K562 (cell line): ENCODE data around the gene LRRC19. TPM values are rescaled to one million over a fixed set of nuclear protein-coding genes. Genes with fewer than 3 reads are reported as not detected.
A peak's percentile ranks its signal among the peaks of the same experiment; 100 is the strongest.

ENCODE experiments used
- ATAC-seq: fragments of 200-7000 bp; cut with Tn5 transposase; 3 replicates; pipeline ENCODE4 v1.9.1; 2020; ENCODE audit warnings: moderate library complexity
- BruUV-seq: library from RNA; stranded (reverse); fragments of 400-500 nt; replicated peaks from 2 replicates; lab custom pipeline; 2021; lab: Mats Ljungman, UMichigan
- CTCF ChIA-PET: fragments of 300-600 bp; formaldehyde crosslinking; extraction: SDS; loops from one replicate; lab custom pipeline; 2021; ENCODE audit warnings: low intra/inter-chr PET ratio; lab: Yijun Ruan, JAX
- POLR2A ChIA-PET: fragments of 300-600, 350-650 bp; sonication (Branson Sonifier 250); formaldehyde crosslinking; extraction: SDS; loops from one replicate; lab custom pipeline; 2021; ENCODE audit warnings: antibody characterized with exemption, inconsistent platforms; lab: Yijun Ruan, JAX
- DNase-seq, 4 experiments: peaks; one replicate each; pipeline versions ENCODE4 v3.0.0 to v3.0.0-alpha.2; 2011 to 2018; ENCODE audit warnings: low spot score in 3 of 4, mixed read lengths in 3 of 4; ENCODE audit errors: extremely low read depth in 1 of 4
- FAIRE-seq: peaks from 2 replicates; lab custom pipeline; 2011; peaks lifted over from hg19 to GRCh38; lab: Jason Lieb, UNC
- H2AFZ ChIP-seq: 2 replicates; pipeline ENCODE4 v1.6.0; 2011; ENCODE audit warnings: low read depth, low read length, control low read depth, inconsistent platforms
- H3K27ac ChIP-seq: fragments of 200-600 bp; 3 replicates; pipeline ENCODE4 v1.8.0; 2011; ENCODE audit warnings: low read depth, mild to moderate bottlenecking, control low read depth, inconsistent platforms, low read length, moderate library complexity, mixed read lengths; ENCODE audit errors: extremely low read depth
- H3K27me3 ChIP-seq, 2 experiments: fragments of 300-600 bp in 1 of 2; 2 replicates in 1 of 2; 3 replicates in 1 of 2; pipeline versions ENCODE4 v1.6.0 to v1.8.0; 2011; ENCODE audit warnings: inconsistent platforms in 2 of 2, low read length in 2 of 2, mild to moderate bottlenecking in 1 of 2, mixed read lengths in 1 of 2, moderate library complexity in 1 of 2; ENCODE audit not compliant: control insufficient read depth in 2 of 2, insufficient read depth in 2 of 2
- H3K36me3 ChIP-seq: fragments of 300-600 bp; 3 replicates; pipeline ENCODE4 v1.8.0; 2011; ENCODE audit warnings: mild to moderate bottlenecking, low read length, inconsistent platforms; ENCODE audit not compliant: control insufficient read depth, insufficient read depth
- H3K4me1 ChIP-seq, 2 experiments: fragments of 200-600 bp in 1 of 2; replicated peaks in 1 of 2; 2 replicates in 1 of 2; 3 replicates in 1 of 2; pipeline versions ENCODE4 v1.5.1 to v1.8.0; 2011; ENCODE audit warnings: inconsistent platforms in 2 of 2, low read length in 2 of 2, mild to moderate bottlenecking in 1 of 2, mixed read lengths in 1 of 2, moderate library complexity in 1 of 2; ENCODE audit not compliant: control insufficient read depth in 2 of 2, insufficient read depth in 2 of 2
- H3K4me2 ChIP-seq: 2 replicates; pipeline ENCODE4 v1.6.1; 2011; ENCODE audit warnings: low read length, control low read depth, inconsistent platforms, mixed read lengths; ENCODE audit not compliant: insufficient read depth
- H3K4me3 ChIP-seq: fragments of 200-600 bp; sonication (generic), shearing (Covaris generic); 2 replicates; pipeline ENCODE4 v1.5.1; 2016; ENCODE audit warnings: control low read depth, inconsistent platforms
- H3K79me2 ChIP-seq: fragments of 200-600 bp; 3 replicates; pipeline ENCODE4 v1.8.0; 2011; ENCODE audit warnings: low read length, inconsistent platforms; ENCODE audit not compliant: control insufficient read depth, insufficient read depth
- H3K9ac ChIP-seq, 2 experiments: 2 replicates each; pipeline versions ENCODE4 v1.6.0 to v1.6.1; 2011; ENCODE audit warnings: low read depth in 2 of 2, low read length in 2 of 2, control low read depth in 1 of 2, inconsistent platforms in 1 of 2, mild to moderate bottlenecking in 1 of 2, mixed read lengths in 1 of 2; ENCODE audit not compliant: insufficient read depth in 1 of 2
- H3K9me1 ChIP-seq: one replicate; pipeline ENCODE4 v1.6.0; 2011; ENCODE audit warnings: inconsistent platforms, mild to moderate bottlenecking, low read length, moderate library complexity; ENCODE audit not compliant: control insufficient read depth, insufficient read depth
- H3K9me3 ChIP-seq: replicated peaks from 2 replicates; pipeline ENCODE4 v1.5.1; 2011; ENCODE audit warnings: low read depth, low read length, inconsistent platforms; ENCODE audit not compliant: control insufficient read depth, insufficient read depth
- H4K20me1 ChIP-seq: replicated peaks from 2 replicates; pipeline ENCODE4 v1.6.1; 2011; ENCODE audit warnings: low read length, inconsistent platforms, mixed read lengths; ENCODE audit not compliant: control insufficient read depth, insufficient read depth
- CHAMP1 ChIP-seq: fragments of 450-650 bp; IDR thresholded peaks from 2 replicates; pipeline ENCODE4 v1.6.1; 2016; ENCODE audit warnings: mild to moderate bottlenecking
- DIDO1 ChIP-seq: fragments of 450-650 bp; IDR thresholded peaks from 2 replicates; pipeline ENCODE4 v1.6.1; 2016; ENCODE audit warnings: low read depth, missing biosample characterization, missing genetic modification characterization
- EZH2 ChIP-seq: IDR thresholded peaks from 2 replicates; pipeline ENCODE4 v1.6.1; 2012; ENCODE audit warnings: low read depth, mild to moderate bottlenecking, inconsistent platforms, low read length, borderline replicate concordance
- GABPA ChIP-seq: fragments of 200-800 bp; sonication (Bioruptor generic); conservative IDR thresholded peaks from 2 replicates; pipeline ENCODE4 v1.6.1; 2016; ENCODE audit warnings: low read depth, missing genetic modification characterization, missing compliant biosample characterization
- NELFE ChIP-seq: IDR thresholded peaks from 2 replicates; pipeline ENCODE4 v1.6.1; 2011; ENCODE audit warnings: mild to moderate bottlenecking; ENCODE audit not compliant: insufficient read depth, insufficient read length
- PHB2 ChIP-seq: fragments of 450-650 bp; IDR thresholded peaks from 2 replicates; pipeline ENCODE4 v1.6.1; 2017; ENCODE audit warnings: low read depth
- PRDM10 ChIP-seq: fragments of 450-650 bp; IDR thresholded peaks from 2 replicates; pipeline ENCODE4 v1.6.1; 2018; ENCODE audit not compliant: partially characterized antibody
- SRSF9 ChIP-seq: fragments of 200-400 bp; formaldehyde crosslinking; IDR thresholded peaks from 2 replicates; pipeline ENCODE4 v1.6.1; 2017; ENCODE audit warnings: low read depth, low read length, borderline replicate concordance
- ZBTB34 ChIP-seq: fragments of 250-450 bp; sonication (Bioruptor Pico); IDR thresholded peaks from 2 replicates; pipeline ENCODE4 v1.8.0; 2021; ENCODE audit warnings: mild to moderate bottlenecking, moderate library complexity
- ZNF212 ChIP-seq: fragments of 450-650 bp; formaldehyde crosslinking; IDR thresholded peaks from 2 replicates; pipeline ENCODE4 v1.4.0; 2020; ENCODE audit warnings: mild to moderate bottlenecking
- ZNF639 ChIP-seq, 2 experiments: fragments of 200-800 bp in 1 of 2; sonication (Bioruptor generic) in 1 of 2; sonication (generic) in 1 of 2; formaldehyde crosslinking in 1 of 2; IDR thresholded peaks in 1 of 2; conservative IDR thresholded peaks in 1 of 2; 2 replicates each; pipeline versions ENCODE4 v1.5.0 to v1.6.1; 2016 to 2020; ENCODE audit warnings: missing compliant biosample characterization in 1 of 2, missing genetic modification characterization in 1 of 2, missing genetic modification reagents in 1 of 2
- WGBS: fragments of 100-300 bp; shearing (Covaris generic); methylation state at CpG from one replicate; pipeline ENCODE4 v1.1.6; 2016; ENCODE audit warnings: low coverage, mixed read lengths; ENCODE audit not compliant: insufficient coverage; ENCODE audit errors: missing lambda C conversion rate; 5-methylcytosine and 5-hydroxymethylcytosine counted together
- in situ Hi-C: fragments of 300-500 bp; cut with MboI; formaldehyde crosslinking; loops from 4 replicates; pipeline ENCODE4 v1.15.0; 2018; ENCODE audit warnings: inconsistent platforms, mixed read lengths
- intact Hi-C: fragments of 100-400 bp; cut with micrococcal nuclease; formaldehyde crosslinking; loops from 2 replicates; pipeline ENCODE4 v1.14.2; 2022
- polyA plus RNA-seq, 8 experiments: library from polyadenylated mRNA; depleted of rRNA in 4 of 8; stranded (reverse) in 5 of 8; unstranded in 3 of 8; fragments of >200 nt; fragmentation: Nextera tagmentation in 2 of 8; fragmentation: Illumina TruSeq in 1 of 8; extraction: Ambion mirVana in 2 of 8; extraction: Trizol in 1 of 8; gene quantifications; 2 replicates each; pipeline versions ENCODE4 v1.2.1 to v1.2.3, GENCODE V29; 2011 to 2014; ENCODE audit warnings: inconsistent platforms in 1 of 8, missing spikeins in 1 of 8
- total RNA-seq, 7 experiments: library from RNA; depleted of rRNA in 6 of 7; stranded (reverse); fragments of >200 nt in 6 of 7; fragmentation: Illumina TruSeq in 2 of 7; extraction: Trizol in 2 of 7; gene quantifications; 2 replicates each; pipeline versions ENCODE4 v1.2.1 to v1.2.3, GENCODE V29; 2011 to 2021; ENCODE audit warnings: low replicate concordance in 1 of 7

LRRC19 gene
- total and polyA plus RNA-seq, 9 of the 15 experiments (the other 6 are each of a cell fraction or from before 2014, with no cell fraction given): not detected

- TF ChIP-seq CHAMP1 (no peak), NELFE (no peak), ZNF212 (CRISPR knock-in tag) (no peak), ZBTB34 (no peak), DIDO1 (tag) (no peak)
These were observed 48.7 kb upstream of the LRRC19 start (continued) for GRCh38 chr9:27054125-27054524.

GRCh38 chr9:27053369-27054022, 48.0 kb upstream of the LRRC19 start:
- DNase-seq (no peak), FAIRE-seq (no peak), ATAC-seq (no peak)
- Histone ChIP-seq H3K9ac (no peak overlapping the region), H4K20me1 (no peaks in the 10 kb centered on the region), H3K4me2 (no peak overlapping the region), H3K27ac (no peak overlapping the region), H3K79me2 (no peaks in the 10 kb centered on the region), H3K4me3 (no peak overlapping the region), H3K27me3 (no peaks in the 10 kb centered on the region), H3K4me1 (no peaks in the 10 kb centered on the region), H3K9me3 (no peaks in the 10 kb centered on the region), H3K9me1 (no peaks in the 10 kb centered on the region), H3K36me3 (no peaks in the 10 kb centered on the region), H2AFZ (no peak overlapping the region)
- POLR2A ChIA-PET: no interaction called here
- in situ Hi-C loops: no loop called here
- 24% methylated on average over 5 of the region's 6 CpGs for WGBS
- no TSS peak for BruUV-seq
- intact Hi-C loops: no loop called here
- CTCF ChIA-PET: no interaction called here
- TF ChIP-seq PRDM10 (peak; percentile 50), GABPA (tag) (no peak), EZH2 (no peak), ZNF639 (CRISPR knock-in tag; conservative IDR thresholded peaks at IDR 0.05 in 1 of 2, IDR thresholded peaks at IDR 0.05 in 1 of 2) (no peak), SRSF9 (no peak), PHB2 (no peak)
